Fibroblast of skin of right biceps (primary cell): Measurements from ENCODE around the gene LIPM.

ENCODE experiments used
- DNase-seq: peaks from one replicate; pipeline ENCODE4 v3.0.0-alpha.2; 2013

Gene LIPM

DNA sequence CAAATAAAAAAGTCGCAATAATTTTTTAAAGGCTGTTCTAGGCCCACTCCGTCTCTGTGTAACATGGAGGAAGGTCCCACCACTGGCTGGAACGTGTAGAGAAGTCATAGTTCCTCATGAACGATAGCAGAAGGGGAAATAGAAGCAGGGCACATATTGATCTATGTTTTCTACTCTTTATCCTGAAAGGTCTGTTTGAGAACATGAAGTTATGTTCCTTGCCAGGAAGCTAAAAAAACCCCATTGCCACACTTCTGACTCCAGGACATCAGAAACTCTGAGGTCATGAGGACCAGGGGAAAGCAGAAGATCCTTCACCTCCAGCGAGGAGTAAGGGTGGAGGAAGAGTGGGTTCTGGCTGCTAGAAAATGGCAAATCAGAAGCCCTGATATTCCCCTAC, 38.4 kb downstream of the LIPM start:
- no peak for DNase-seq

DNA sequence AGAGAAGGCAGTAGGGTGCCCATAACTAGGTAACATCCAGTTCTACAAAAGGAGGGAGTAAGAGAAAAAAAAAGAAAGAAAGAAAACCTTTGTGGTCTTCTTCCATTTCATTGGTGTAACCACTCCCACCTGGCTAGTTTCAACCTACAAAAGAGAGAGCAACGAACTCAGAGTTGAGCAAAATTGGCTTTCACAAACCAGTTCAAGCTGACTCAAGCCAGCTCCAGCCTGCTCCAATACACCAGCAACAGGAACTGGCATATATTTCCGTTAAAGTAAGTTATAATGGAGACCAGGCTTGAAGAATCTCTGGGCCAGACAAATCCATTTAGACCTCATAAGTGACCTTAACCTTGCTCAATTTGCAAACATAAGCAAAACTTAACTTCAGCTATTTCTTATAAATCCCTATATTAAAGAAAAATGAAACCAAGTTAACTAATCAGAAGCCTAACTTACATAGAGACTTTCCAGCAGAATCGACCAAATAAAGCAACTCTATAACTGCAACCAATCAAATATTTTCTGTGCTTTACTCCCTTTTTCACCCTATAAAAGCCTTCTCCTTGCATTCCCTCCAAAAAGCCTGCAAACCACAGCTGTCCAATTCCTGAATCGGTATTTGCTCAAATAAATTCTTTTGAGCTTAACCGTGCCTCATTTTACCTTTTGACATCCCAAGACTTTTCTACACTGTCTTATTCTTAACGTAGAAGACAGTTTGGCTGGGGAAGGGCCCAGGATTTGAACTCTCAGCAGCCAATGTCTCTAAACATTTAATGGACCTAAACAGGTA, 39.0 kb downstream of the LIPM start:
- DNase-seq: no peak

DNA sequence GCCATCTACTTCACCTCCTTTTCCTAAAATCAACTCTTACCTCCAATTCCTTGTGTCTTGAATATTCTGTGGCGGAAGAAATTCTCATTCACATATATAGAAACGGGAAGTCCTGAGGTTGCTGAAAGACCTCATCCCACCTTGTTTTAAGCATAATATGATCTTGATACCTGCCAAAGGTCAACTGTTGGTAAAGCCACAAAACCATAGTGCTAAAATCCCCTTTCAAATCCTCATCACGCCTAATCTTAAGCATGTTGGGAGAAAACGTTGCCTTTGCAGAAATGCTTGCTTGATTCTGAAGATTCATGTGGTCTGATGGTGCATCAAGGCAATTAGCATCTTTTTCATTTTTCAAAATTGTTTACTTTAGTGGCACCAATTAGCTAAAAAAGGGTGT, 40.6 kb downstream of the LIPM start:
- no peak for DNase-seq

DNA sequence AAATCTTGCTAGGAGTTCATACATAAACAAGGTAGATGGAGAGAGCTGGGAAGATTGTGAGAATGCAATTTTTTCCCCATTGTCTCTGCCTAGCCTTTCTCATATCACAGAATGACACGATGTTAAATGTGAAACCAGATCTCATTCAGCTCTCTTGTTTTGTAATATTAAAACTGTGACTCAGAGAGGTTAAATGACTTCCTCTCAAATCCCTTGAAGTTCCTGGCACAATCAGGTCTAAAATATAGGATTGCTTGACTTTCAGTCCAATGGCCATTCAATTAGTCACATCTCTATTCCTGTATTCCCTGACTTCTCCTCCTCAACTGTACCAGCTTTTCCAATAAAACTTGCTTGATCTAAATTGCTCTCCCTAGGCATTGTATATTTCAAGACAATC, 46.0 kb downstream of the LIPM start:
- peak; percentile 80 for DNase-seq

DNA sequence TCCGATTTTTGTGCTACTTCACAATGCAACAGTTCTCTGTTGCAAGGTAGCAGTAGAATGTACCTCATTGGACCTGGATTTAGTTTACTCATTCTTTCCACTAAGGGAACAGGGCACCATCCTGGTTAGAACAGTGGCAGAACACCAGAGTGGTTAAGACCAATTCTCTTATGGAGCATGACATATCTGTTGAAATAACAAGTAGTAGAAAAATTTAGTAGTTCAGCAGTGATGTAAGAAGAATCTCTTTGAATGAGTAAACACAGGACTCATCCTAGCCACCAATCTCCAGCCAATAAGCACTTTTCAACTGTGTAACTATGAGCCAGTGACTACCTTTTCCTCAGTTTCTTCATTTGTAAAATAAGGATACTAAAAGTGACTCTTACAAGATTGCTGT, 46.7 kb downstream of the LIPM start:
- peak; percentile 30 for DNase-seq

DNA sequence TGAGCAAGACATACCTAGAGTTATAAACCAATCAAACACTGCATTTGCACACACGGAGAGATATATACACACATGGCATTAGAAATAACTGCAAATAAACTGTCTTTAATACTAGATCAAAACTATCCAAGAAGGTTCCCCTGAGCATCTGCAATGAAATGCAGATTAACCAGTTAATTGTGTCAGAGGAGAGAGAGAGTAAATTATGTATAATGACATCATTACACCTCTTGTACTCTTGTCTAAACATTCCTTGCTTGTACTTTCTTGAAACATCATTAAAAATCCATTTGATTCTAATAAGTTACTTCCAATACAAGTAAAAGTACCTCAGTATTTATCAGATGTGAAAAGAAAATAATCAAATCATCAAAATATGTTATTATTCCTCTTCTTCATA, 48.2 kb downstream of the LIPM start:
- DNase-seq: no peak

DNA sequence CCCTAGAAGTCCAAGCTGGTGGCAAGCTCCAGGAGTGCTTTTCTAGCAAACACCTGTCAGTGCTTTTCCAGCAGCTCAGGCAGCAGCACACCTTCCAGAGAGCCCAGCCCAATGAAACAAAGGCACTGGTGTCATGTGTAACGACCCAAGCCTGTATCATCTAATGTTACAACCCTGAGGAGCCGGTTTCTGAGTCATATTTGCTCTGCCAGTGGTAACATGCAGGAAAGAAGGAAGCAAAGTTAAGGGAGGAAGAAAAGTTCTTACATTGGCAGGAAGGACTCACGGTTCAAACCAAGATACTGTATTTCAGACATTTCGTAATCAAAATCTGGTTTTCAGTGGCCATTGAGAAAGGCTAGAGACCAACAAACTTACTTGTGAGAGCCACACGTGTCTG, 49.2 kb downstream of the LIPM start, which contains the start of gene ANKRD22:
TSS of gene ANKRD22 (minus strand) at position 139 of the 400 bp plus-strand sequence. CDS start 237 bp downstream, outside the sequence.
- DNase-seq: peak; percentile 39

- DNase-seq: no peak
Measured at GRCh38 chr10:88852327-88852726, 49.8 kb downstream of the LIPM start.

GRCh38 chr10:88853155-88853881, 50.8 kb downstream of the LIPM start:
- no peak for DNase-seq

- DNase-seq: no peak
Measured at GRCh38 chr10:88854684-88855083, 52.2 kb downstream of the LIPM start.

DNA sequence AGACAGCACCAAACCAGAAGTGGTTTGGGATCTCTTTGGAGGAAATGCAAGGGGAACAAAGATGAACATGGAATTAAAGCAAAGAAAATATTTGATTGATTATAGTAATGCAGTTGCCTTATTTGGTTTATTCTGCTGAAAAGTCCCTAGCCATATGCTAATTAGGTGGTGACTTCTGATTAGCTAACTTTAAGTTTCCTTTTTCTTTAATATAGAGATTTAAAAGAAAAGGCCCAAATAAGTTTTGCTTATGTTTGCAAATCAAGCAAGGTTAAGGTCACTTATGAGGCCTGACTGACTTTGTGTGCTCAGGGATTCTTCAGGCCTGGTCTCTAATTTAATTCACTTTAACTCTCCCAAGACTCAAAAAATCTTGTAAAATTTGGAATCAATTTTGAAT, 55.3 kb downstream of the LIPM start:
- no peak for DNase-seq

- no peak for DNase-seq
Measured at GRCh38 chr10:88858491-88858890, 56.0 kb downstream of the LIPM start.

DNA sequence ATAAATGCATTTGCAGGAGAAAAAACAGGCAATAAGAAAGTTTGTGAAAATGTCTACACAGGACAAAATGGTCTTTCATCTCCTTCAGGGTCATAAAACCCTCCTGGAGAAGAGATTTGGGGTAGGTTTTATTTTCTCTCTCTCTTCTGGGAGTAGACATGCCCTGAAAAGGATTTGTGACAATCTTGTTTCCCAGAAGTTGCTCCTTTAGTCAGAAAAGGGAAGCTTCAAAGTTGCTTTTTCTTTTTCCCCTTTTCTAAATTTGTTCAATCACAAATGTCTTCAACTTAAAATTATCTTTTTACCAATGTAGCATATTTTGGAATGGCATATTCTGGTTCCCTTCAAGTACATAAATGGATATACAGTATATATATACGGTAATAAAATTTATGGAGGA, 58.5 kb downstream of the LIPM start:
- no peak for DNase-seq

DNA sequence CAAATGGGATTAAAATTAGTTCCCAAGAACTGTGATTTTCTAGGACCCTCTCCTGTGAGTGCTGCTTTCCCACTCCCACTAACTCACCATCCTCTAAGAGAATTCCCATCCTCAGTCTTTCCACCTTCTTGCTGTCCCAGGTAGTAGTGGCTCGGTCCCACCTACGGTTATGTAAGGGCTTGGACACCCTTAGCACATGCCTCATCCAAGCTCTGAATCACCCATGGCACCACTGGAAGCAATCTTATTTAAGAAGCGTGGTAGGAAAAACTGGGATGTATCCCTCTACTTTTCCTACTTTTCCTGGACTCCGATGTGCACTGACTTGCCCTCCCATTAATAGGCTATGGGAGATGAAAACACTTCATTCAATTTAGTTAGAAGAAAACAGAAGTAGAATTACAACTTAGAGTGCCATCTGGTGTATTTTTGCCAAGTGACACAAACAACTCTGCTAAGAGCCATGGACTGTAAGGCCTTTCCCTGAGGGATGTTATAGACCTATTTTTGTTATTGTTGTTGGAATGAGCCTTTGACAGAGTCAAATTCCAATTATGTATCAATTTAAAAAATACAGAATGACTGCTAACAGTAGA, 62.8 kb downstream of the LIPM start:
- no peak for DNase-seq

DNA sequence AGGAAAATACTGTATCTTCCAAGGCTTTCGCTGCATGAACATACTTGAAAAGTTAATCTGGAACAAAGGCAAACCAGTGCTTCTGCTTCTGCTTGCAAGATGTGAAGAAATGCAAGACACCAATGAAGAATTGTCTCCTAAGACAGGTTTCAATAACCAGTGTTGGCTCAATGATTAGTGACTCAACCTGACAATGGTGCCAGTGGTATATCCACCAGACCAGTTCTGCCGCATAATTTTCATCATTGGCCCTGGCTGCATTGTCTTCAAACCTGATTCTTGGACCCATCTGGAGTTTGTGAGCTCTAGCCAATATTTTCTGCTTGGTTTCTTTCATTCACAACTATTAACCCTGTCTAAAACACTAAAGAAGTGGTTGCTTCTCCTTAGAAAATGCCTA, 63.9 kb downstream of the LIPM start:
- no peak for DNase-seq

GRCh38 chr10:88870089-88870488, 67.6 kb downstream of the LIPM start:
- DNase-seq: no peak
